ENCODE results near the gene FN1. TPM values are rescaled to one million over a fixed set of nuclear protein-coding genes. Genes with fewer than 3 reads are reported as not detected.
"Not testable (repeated sequence)": the region's sequence is repeated elsewhere in the genome, so short reads cannot be mapped to it uniquely, and the experiment has no call there.

The FN1 gene
- total RNA-seq, 1 donor from 2014 or later: 226 TPM

DNA sequence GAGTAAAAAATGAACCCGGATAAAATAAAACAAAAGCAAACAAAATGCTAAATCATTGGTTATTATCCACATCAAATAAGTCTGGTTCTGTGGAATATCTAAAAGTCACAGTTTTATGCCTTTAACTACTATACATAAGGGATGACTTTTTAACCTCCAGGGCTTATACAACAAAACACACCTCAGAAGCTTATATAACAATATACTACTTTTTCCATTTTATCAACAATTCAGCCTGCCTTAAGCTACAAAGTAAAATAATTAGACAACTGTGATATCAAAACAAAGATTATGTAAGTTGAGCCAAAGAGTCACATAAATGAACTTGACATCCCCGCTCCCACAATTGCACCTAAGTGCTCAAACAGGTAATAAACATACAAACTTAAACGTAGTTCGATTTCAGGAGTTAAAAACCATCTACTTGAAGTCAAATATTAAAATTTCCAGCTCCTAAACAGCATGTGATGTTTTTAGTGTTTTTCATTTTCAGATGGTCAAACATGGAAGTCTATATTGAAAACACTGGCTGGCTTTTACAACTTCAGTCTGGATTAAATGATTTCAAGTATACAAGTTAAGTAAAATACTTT, 69.3 kb downstream of the FN1 start:
- DNase-seq (ENCODE audit: low read depth in 2 of 2): no peak

DNA sequence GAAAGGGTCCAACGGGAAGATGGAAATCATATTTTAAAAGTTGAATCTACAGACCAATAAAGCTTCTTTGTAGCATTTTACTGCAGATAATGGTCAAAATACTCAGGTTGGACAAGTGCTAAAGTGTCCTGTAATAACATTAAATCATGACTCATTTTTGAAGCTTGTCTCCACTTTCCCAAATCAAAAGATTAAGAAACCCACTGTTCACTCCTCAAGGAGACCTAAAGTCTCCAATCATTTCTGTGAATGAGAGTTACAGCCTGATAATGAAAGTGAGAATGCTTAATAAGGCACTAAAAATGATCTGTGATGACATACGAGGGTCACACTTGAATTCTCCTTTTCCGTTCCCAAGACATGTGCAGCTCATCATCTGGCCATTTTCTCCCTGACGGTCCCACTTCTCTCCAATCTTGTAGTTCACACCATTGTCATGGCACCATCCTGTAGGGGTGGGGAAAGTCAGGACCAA, 70.6 kb downstream of the FN1 start:
- no peak for DNase-seq (ENCODE audit: low read depth in 2 of 2)

DNA sequence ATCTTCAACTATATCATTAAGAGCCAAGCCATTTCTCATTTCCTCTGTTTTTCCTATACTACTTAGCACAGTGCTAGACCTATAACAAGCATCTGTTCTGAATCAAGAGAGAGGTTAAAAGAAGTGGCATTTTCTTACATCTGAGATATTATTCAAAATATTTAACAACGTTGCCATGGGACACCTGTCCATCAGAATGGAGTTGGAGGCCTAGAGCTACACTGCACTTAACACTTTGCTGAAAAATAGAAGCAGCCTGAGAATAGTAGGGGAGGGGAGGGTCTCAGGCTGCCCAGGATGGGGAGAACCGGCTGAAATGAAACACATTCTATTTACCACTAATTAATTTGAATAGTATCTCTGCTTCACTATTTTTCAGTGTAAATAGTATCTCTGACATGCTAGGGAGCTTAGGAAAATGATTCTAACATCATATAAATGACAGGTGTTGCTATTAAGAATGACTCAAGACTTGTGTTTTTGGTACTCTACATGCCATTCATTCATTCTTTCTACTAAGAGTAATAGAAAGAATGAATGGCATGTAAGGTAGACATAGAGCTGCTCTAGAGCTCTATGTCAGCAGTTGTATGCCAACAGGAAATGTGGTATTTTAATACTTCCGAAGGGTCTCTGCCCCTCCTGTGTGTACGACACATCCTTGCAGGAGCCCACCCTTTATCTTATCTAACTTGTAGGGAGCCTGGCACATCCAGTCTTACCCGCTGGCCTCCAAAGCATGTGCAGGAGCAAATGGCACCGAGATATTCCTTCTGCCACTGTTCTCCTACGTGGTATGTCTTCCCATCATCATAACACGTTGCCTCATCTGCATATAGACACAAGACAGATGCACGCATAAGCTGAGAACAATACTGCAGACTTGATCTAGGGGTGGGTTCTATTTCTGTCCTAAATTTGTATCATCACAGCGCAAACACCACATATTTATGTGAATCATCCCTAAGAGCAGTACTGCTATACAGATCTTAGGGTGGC, 71.4 kb downstream of the FN1 start:
- no peak for DNase-seq (ENCODE audit: low read depth in 2 of 2)

DNA sequence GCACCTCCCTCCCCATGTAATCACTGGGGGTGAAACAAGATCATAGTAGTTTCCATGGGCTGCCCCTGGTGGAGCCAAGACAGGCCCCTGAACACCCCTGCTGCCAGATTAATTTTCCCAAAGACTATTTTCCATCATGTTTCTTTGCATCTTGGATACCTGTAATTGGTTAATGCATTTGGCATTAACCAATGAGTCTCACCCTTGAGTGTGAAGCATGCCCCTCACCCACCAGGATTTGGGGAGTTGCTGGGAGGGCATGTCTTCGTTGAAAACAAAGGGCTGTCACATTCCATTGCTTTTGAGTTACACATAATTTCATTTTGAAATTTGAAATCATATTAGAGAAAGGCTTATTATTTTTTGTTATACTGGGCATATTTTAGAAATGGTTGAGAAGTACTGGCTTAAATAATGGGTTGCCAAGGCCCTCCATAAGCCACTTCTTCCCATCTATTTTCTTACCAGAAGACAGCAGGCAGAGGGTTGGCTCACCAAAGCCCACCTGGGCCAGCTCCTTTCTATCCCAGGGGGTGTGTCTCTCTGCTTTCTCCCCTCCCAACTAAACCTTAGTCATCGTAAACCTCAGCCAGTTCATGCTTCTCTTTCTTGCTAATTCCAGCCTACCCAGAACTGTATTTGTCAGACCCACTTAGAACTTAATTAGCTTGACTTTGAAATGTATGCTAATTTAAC, 72.3 kb downstream of the FN1 start:
- no peak for DNase-seq (ENCODE audit: low read depth in 2 of 2)

DNA sequence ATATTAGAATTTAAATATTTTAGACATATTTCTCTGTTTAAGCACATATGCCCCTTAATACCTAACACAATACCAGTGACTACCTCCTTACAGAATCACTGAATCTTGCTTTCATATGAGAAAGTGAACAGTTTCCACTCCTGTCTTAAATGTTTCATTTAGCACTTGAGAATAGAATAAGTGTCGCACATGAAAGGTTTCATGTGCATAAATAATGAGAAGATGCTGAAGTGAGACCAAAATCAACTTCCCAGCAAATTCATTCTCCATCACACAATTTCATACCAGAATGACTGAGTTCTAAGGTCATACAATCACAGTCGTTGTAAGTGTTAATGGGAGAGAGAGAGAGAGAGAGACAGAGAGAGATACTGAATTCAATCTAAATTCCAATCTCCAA, 72.8 kb downstream of the FN1 start:
- DNase-seq (ENCODE audit: low read depth in 2 of 2): no peak

DNA sequence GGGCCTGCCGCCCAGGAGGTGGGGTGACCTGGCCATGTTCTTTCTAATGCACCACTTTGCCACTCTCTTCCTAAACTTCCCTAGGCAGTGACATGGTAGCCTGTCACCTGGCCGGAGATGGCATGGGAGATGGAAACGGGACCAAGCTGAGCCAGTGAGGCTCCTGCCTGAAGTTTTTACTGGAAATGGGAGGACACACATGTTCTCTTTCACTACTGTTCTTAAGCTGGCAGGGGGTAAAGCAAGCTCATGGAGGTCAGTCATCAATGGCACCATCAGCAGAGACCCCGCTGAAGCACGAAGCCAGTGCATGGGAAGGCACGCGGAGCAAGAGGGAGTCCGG, 73.3 kb downstream of the FN1 start:
- no peak for DNase-seq (ENCODE audit: low read depth in 2 of 2)

DNA sequence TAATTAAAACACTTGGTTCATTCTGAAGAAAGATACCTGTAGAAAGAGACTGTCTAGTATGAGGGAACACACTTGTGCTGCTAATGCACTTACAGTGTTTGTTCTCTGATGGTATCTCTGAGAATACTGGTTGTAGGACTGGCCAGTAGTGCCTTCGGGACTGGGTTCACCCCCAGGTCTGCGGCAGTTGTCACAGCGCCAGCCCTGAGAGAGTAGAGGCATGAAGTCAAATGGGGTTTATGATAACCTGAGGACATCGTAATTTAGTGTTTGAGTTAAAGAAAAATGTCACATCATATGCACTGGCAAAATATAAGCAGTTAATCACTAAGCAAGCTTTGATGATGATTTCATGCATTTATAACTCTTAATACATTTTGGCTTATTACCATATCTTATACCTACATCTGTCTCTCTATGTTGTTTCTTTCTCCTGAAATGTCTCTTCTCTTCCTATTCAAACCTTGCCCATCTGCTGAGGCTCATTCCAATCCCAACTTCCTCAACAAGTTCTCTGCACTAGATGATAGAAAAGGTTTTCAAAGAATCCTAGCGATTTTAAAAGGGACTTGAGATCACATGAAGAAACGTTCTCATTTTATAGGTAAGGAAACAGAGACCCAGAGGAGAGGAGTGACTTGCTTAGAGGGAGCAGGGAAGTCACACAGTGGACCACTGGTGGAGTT, 73.8 kb downstream of the FN1 start:
- DNase-seq (ENCODE audit: low read depth in 2 of 2): no peak

DNA sequence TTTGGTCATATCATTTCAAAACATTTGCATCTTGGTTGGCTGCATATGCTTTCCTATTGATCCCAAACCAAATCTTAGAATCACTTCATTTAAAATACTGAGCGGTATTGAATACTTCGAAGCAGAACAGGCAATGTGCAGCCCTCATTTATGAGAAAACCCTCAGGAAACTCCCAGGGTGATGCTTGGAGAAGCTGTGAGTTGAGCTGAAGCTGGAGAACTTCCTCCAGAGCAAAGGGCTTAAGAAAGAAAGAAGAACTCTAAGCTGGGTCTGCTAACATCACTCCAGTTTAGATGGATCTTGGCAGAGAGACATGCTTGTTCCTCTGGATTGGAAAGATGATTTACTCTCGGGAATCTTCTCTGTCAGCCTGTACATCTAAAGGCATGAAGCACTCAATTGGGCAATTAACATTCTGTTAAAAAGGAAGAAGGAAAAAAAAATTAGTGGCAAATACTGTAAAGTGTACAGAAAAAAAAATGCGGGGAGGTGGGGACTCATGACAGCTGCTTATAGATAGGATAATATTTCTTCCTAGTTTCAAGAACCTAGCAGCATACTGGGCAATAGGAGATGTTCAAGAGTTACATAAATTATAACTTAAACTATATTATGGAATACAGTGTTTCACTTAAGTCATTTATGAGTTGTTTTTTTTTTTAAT, 74.5 kb downstream of the FN1 start:
- DNase-seq (ENCODE audit: low read depth in 2 of 2): no peak

DNA sequence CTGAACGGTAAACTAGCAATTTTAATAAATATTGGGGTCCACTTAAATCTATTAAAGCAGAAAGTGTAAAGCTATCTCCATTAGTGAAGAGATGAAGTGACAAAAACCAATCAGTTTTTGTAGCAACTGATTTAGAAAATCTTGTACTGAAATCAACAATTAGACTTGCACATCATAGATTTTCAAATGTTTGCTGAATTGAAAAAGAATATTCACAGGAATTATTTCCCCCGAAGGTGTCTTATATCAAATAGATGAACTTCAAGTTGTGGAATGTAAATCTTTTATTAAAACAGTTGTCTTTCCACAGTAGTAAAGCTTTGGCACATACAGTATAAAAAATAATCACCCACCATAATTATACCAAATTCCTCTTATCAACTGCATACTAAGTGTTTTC, 75.3 kb downstream of the FN1 start:
- DNase-seq (ENCODE audit: low read depth in 2 of 2): no peak

DNA sequence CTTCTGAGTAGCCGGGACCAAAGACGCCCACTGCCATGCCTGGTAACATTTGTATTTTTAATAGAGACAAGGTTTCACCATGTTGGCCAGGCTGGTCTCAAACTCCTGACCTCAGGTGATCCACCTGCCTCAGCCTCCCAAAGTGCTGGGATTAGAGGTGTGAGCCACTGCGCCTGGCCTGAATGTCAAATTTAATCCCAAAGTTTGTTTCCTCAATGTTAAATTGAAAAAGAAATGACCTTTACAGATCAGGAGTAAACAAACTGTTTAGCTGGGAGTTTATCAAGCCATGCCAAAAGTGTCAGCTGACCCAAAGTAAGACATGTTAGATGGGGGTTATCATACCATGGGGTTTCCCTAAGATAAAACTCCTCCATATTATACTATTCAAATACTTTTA, 75.8 kb downstream of the FN1 start:
- DNase-seq (ENCODE audit: low read depth in 2 of 2): not testable (repeated sequence)

DNA sequence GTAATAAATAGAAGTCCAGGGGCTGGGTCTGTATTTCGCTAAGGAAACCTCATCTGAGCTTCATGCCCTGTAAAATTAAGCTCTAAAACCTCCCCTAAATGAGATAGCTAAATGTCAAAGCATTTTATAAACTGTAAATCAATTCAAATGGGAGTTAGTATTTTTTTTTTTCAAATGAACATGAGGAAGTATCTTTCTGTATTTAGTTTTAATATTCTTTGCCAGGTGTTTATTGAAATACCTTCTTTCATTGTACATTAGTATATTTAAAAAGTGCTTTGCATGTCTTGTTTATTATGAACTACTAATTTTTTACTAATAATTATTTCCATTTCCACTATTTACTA, 76.3 kb downstream of the FN1 start:
- no peak for DNase-seq (ENCODE audit: low read depth in 2 of 2)

DNA sequence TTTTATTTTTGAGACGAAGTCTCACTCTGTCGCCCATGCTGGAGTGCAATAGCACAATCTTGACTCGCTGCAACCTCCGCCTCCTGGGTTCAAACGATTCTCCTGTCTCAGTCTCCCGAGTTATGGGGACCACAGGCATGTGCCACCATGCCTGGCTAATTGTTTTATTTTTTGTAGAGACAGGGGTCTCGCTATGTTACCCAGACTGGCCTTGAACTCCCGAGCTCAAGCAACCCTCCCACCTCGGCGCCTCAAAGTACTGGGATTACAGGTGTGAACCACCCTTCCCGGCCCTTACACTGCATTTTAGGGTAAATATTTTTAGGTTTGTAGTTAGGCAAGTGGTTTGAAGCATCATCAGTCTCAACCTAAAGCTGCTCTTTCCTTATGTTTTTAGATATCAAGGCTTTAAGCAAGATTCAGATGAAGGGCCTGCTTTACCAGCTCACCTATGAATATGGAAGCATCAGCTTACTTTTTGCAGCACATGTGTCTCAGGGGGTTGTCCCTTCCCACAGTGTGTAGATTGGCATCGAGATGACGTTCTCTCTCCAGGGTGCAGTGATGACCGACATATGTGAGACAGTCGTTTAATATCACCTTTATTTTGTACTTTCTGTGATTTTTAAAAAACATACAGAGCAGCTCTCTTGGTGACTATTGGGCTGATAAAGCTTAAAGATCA, 76.8 kb downstream of the FN1 start:
- DNase-seq (ENCODE audit: low read depth in 2 of 2): no peak

DNA sequence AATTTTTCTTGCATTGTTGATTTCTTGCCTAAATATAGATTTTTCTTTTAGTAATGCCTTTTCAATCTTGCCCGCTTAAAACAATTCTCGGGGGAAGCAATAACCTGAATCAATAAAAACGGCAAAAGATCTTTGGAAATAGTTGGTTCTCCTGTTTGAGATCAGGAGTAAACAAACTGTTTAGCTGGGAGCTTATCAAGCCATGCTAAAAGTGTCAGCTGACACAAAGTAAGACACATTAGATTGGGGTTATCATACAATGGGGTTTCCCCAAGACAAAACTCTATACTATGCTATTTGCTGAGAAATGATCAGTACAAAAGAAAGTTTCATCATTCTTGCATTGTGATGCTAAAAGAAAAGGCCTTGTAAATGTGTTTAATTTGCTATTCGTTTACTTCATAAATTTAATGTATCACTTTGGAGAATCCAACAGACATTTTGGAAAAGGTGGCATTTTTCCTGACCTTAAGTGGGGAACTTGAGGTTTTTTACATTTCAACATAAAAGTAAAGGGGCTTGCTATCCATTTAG, 77.5 kb downstream of the FN1 start:
- no peak for DNase-seq (ENCODE audit: low read depth in 2 of 2)

DNA sequence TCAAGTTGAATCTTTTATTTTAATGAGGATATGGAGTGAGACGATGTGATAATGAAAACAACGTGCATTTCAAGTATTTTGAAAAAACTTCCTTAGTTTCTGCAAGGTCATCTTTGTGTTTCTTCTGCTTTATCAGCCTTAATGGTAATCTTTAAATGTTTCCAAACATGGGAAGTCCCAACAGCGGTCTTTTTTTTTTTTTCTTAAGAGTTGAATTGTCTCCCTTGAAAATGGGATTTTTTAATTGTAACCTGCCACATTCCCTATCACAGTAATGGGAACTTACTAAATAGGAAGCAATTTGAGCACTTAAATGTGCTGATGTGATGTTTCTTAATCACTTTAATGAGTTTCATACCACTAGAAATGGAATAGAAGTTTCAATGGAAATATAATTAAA, 78.2 kb downstream of the FN1 start:
- DNase-seq (ENCODE audit: low read depth in 2 of 2): no peak

DNA sequence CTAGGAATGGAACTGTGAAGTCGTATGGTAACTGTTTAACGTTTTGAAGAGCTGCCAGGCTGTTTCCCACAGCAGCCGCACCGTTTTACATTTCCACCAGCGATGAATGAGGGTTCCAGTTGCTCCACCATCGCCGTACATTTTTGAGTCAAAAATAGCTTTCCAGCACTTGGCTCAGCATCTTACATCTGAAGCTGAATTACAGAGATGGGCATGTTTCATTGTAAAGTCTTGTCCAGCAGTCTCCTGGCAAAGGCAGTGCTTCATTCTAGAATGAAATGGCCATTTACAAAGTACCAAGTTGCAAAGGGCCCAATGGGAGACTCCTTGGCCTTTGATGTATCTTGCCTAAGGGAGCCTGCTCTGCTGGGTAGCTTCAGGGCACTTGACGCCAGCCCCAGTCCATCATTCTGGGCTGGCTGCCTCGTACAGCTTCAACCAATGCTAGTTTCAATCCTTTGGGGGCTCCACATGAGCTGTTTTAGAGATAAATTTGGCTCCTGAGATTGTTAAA, 78.9 kb downstream of the FN1 start:
- no peak for DNase-seq (ENCODE audit: low read depth in 2 of 2)

DNA sequence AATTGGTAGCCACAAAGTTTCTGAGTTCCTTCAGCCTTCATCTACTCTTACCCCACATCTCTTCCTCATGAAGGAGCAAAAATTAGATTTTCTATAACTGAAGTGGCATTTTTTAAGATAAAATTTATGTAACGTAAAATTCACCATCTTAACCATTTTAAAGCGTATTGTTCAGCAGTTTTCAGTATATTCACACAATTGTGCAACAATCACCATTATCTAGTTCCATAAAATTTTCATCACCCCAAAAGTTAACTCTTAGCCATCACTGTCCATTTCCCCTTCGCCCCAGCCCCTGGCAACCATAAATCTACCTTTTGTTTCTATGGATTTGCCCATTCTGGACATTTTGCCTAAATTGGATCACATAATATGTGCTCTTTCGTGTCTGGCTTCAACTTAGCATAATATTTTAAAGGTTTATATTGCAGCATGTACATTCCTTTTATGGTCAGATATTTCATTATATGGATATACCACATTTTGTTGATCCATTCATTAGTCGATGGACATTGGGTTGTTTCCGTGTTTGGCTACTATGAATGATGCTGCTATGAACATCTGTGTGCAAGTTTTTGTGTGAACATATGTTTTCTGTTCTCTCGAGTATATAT, 79.4 kb downstream of the FN1 start:
- no peak for DNase-seq (ENCODE audit: low read depth in 2 of 2)

DNA sequence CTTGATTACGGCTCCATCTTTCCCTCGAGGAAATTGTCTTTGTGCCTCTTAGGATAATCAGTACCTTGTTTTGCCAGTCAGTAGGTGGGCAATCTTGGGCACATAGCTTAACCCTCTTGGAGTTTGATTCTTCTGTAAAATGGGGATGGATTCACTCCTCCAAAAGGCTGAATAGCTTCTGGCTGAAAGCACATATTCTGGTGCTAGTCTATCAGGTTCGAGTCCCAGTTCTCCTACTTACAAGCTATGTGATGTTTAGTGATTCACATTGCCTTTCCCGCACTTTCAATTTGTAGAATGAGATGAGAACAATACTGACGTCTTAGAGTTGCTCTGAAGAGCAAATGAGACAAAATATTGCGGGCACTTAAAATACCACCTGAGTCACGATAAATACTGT, 80.1 kb downstream of the FN1 start:
- no peak for DNase-seq (ENCODE audit: low read depth in 2 of 2)

DNA sequence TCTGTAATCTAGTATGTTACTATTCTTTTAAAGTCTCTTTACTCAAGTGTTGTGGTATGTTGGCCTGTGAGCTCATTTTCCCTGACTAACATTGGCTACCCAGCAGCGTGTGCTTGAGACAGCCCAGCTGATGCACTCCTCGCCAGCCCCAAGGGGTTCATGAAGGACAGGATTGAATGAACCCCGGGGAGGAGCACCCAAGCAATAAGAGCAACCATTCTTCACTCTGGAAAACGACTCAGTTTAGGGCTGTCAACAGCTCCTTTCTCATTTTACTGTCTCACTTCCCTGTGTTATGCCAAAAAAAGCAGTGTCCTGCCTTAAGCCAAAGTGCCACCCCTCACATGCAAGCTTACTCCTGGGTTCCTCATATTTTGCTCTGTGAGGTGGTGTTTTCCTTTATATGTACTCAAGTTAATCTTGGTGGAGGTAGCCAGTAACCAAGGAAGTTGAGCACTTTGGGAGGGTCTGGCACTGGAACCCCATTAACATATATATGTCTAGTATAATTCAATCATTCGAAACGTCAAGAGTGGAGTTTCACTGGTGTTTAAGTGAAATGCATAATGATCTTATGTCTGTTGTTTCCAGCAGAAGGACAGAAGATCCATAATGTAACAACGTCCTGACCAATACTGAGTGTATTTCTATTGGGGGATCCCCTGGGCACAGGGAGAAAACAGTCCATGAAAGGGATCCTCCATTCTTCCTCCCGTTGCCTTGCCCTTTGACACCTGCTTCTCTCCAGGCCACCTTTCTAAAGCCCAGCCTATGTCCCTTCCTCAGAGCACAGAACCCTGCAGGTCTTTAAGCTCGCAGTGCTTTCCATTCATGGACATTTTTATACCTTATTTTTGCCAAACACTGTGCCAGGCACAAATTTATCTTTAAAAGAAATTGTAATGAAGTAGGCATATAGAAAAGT, 80.8 kb downstream of the FN1 start:
- no peak for DNase-seq (ENCODE audit: low read depth in 2 of 2)

DNA sequence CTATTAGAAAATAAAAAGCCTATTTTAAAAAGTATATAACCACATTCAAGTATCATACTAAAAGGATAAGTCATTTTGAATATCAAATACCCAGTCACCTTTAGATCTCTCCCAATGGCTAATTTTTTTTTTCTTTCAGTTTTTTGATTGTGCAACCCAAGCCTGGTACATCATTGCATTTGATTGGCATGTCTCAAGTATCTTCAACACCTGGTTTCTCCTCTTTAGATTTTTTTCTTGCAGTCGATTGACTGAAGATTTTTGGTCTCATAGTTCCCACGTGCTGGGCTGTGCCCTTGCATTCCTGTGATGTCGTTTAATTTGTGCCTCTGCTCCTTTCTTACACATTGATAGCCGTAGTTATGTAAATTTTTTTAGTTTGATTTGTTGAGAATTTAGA, 83.3 kb downstream of the FN1 start:
- no peak for DNase-seq (ENCODE audit: low read depth in 2 of 2)

Data from dermis microvascular lymphatic vessel endothelial cell (primary cell).